Activated naive CD4-positive, alpha-beta T cell treated with anti-CD3 and anti-CD28 coated beads, Interleukin-2, amount 10 ng/mL, durations not matched to agents 7 days and 5 days (primary cell): ENCODE measurements around the gene KIF26B.
"Not testable (repeated sequence)": the region's sequence is repeated elsewhere in the genome, so short reads cannot be mapped to it uniquely, and the experiment has no call there.

Source experiments
- CTCF ChIA-PET: fragments of 350-600 bp; sonication (Branson Sonifier 250); formaldehyde crosslinking; loops from one replicate; lab custom pipeline; 2021; ENCODE audit warnings: antibody characterized with exemption; lab: Charles Lee
- DNase-seq: peaks from one replicate; pipeline ENCODE4 v3.0.0-alpha.2; 2020
- H3K27ac Mint-ChIP-seq: one replicate; pipeline ENCODE4 v1.8.0; 2021; ENCODE audit warnings: mild to moderate bottlenecking, moderate library complexity, mixed read lengths
- H3K27me3 Mint-ChIP-seq: one replicate; pipeline ENCODE4 v1.8.0; 2021; ENCODE audit warnings: mild to moderate bottlenecking, mixed read lengths
- H3K36me3 Mint-ChIP-seq: one replicate; pipeline ENCODE4 v1.8.0; 2021; ENCODE audit warnings: mixed read lengths
- H3K4me1 Mint-ChIP-seq: one replicate; pipeline ENCODE4 v1.8.0; 2021; ENCODE audit warnings: mixed read lengths
- H3K4me3 Mint-ChIP-seq: one replicate; pipeline ENCODE4 v1.8.0; 2021; ENCODE audit warnings: mild to moderate bottlenecking, moderate library complexity, mixed read lengths
- H3K9me3 Mint-ChIP-seq: one replicate; pipeline ENCODE4 v1.8.0; 2021; ENCODE audit warnings: mixed read lengths

KIF26B gene

DNA sequence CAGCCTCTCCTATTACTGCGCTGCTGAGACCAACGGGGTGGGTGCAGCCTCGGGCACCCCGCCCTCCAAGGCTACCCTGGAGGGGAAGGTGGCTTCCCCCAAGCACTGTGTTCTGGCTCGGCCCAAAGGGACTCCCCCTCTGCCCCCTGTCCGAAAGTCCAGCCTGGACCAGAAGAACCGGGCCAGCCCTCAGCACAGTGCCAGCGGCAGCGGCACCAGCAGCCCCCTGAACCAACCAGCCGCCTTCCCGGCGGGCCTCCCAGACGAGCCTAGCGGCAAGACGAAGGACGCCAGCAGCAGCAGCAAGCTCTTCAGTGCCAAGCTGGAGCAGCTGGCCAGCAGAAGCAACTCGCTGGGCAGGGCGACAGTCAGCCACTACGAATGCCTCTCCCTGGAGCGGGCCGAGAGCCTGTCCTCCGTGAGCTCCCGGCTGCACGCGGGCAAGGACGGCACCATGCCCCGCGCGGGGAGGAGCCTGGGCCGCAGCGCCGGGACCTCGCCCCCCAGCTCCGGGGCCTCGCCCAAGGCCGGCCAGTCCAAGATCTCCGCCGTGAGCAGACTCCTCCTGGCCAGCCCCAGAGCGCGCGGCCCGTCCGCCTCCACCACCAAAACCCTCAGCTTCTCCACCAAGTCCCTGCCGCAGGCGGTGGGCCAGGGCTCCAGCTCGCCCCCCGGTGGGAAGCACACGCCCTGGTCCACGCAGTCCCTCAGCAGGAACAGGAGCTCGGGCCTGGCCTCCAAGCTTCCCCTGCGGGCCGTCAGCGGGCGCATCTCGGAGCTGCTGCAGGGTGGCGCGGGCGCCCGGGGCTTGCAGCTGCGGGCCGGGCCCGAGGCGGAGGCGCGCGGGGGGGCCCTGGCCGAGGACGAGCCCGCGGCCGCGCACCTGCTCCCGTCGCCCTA is 533.1 kb downstream of the KIF26B start:
- Mint-ChIP-seq H3K4me3 (no peak overlapping the region), H3K9me3 (peaks cover 7% of the 10 kb centered on the region), H3K36me3 (no peaks in the 10 kb centered on the region), H3K4me1 (no peaks in the 10 kb centered on the region), H3K27ac (no peak overlapping the region), H3K27me3 (peaks cover 14% of the 10 kb centered on the region)
- no peak for DNase-seq
- CTCF ChIA-PET = no interaction called here

DNA sequence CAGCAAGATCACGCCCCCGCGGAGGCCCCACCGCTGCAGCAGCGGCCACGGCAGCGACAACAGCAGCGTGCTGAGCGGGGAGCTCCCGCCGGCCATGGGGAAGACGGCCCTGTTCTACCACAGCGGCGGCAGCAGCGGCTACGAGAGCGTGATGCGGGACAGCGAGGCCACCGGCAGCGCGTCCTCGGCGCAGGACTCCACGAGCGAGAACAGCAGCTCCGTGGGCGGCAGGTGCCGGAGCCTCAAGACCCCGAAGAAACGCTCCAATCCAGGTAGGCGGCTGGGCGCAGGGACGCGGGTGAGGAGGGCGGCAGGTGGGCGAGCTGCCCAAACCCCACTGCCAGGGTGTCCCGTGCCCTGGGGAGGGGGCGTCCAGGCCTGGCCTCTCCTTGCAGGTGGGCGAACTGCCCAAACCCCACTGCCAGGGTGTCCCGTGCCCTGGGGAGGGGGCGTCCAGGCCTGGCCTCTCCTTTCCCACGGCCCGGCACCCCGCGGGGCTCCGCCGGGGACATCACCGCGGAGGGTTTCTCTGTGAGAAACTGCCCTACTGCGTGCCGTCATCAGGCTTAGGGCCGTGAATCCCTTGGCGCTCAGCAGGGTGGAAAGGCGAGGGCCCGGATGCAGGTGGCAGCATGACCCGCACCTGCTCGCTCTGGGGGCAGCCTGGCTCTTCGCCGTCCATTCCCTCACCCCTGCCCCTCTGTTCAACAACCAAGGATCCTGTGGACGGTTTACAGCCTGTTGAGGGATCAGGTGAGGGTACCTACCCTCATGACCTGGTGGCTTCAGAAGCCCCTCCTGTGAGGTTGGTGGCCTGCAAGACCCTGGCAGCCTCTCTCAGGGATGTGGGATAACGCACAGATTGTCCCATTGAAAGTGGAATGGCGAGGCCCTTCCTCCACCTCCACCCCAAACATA is 534.0 kb downstream of the KIF26B start:
- H3K27me3 Mint-ChIP-seq = peaks cover 14% of the 10 kb centered on the region
- H3K36me3 Mint-ChIP-seq = no peaks in the 10 kb centered on the region
- H3K4me3 Mint-ChIP-seq = no peak overlapping the region
- H3K4me1 Mint-ChIP-seq = no peaks in the 10 kb centered on the region
- DNase-seq = no peak
- no peak overlapping the region for H3K27ac Mint-ChIP-seq
- H3K9me3 Mint-ChIP-seq = peaks cover 7% of the 10 kb centered on the region
- CTCF ChIA-PET = no interaction called here

DNA sequence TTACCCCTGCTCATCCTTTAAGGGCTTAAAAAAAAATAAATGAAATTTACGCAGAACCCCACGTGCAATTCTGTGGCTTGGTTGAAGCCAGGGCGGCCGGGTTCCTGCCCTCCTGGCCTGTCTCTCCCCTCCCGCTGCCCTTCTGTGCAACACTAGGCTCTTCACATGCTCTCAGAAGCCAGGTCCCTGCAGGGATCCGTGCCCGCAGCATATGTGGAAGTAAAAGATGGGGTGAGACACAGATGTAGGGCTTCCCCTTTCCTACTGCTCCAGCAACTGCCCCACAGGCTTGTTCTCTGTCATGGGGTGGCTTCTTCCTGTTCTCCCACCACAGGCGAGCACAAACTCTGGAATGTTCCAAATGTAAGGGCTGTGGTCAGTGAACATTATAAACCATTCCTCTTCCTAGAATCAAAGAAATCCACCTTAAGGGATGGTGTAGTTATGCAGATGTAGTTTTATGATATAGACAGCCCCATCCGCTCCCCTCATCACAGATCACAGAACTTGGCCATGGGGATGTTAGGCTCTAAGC is 535.4 kb downstream of the KIF26B start:
- Mint-ChIP-seq H3K9me3 (peaks cover 6% of the 10 kb centered on the region), H3K4me3 (no peak overlapping the region), H3K27ac (no peak overlapping the region), H3K4me1 (no peaks in the 10 kb centered on the region), H3K36me3 (no peaks in the 10 kb centered on the region), H3K27me3 (peaks cover 14% of the 10 kb centered on the region)
- no peak for DNase-seq
- CTCF ChIA-PET = no interaction called here

DNA sequence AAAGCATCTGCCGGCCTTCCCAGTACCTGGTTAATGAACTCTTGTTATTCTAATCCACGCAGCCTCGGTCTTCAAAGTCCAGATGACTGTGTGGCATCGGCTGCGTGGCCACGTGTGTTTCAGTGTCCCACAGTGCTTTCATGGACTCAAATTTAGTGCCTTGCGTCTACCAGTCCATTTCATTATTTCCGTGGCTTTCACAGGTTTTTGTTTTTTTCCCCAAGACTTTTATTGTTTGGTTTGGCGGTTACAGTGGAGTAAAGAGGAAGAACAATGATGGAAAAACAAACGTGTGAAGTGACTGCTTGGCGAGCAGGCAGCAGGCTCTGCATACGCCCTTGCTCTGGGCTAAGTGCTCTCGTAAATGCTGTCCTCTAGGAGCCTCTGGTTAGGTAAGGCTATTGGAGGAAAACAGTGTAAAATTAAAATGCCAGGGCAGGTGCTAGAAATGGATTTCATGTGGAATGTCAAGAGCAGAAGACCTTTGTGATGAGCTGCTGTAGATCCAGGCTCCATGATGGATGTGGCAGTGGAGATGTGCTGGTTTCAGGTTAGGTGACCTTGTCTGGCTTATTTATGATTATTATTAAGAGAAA is 536.3 kb downstream of the KIF26B start:
- Mint-ChIP-seq H3K9me3 (peaks cover 7% of the 10 kb centered on the region), H3K4me3 (no peak overlapping the region), H3K27ac (no peak overlapping the region), H3K27me3 (peaks cover 14% of the 10 kb centered on the region), H3K4me1 (no peaks in the 10 kb centered on the region), H3K36me3 (no peaks in the 10 kb centered on the region)
- CTCF ChIA-PET = no interaction called here
- DNase-seq = no peak

- Mint-ChIP-seq H3K36me3 (no peaks in the 10 kb centered on the region), H3K9me3 (peaks cover 6% of the 10 kb centered on the region), H3K4me3 (no peak overlapping the region), H3K4me1 (no peaks in the 10 kb centered on the region), H3K27me3 (peaks cover 14% of the 10 kb centered on the region), H3K27ac (no peak overlapping the region)
- CTCF ChIA-PET = no interaction called here
- DNase-seq = no peak
Measured at GRCh38 chr1:245691897-245692296, 537.1 kb downstream of the KIF26B start.

GRCh38 chr1:245692318-245692717 is 537.5 kb downstream of the KIF26B start:
- H3K9me3 Mint-ChIP-seq = peaks cover 3% of the 10 kb centered on the region
- CTCF ChIA-PET = no interaction called here
- H3K27me3 Mint-ChIP-seq = peaks cover 11% of the 10 kb centered on the region
- H3K27ac Mint-ChIP-seq = no peak overlapping the region
- H3K4me3 Mint-ChIP-seq = no peak overlapping the region
- no peaks in the 10 kb centered on the region for H3K4me1 Mint-ChIP-seq
- DNase-seq = no peak
- no peaks in the 10 kb centered on the region for H3K36me3 Mint-ChIP-seq

DNA sequence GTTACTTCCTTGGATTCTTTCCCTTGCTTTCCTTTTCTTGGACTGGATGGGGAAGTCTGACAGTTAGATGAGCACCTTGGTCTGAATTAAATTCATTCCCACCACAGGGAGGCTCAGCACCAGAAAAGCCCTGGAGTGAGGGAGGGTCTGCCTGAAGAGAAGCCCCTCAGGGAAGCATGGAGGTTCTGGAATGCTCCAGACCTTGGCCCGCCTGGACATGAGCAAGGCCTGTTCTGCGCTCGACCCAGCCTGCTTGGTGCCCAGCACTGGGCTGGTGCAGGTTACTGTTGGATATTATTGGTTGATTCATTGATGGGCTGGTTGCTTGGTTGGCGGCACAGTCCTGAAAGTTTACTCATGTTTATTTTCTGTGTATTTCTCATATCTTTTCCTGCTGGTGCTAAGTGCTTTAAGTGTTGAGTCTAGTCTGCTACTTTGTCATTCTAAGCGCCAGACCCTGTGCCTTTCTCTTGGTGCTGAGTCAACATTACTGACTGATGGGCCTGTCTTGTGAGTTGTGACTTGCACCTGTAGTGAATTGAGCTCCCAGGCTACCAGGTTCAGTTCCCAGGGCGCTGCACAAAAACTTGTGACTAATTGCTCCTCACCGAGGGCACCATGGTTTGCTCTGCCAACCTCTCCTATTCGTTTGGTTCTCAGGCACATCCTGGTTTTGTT is 538.5 kb downstream of the KIF26B start:
- peaks cover 3% of the 10 kb centered on the region for H3K9me3 Mint-ChIP-seq
- peaks cover 10% of the 10 kb centered on the region for H3K27me3 Mint-ChIP-seq
- CTCF ChIA-PET = no interaction called here
- H3K4me1 Mint-ChIP-seq = no peaks in the 10 kb centered on the region
- DNase-seq = no peak
- H3K27ac Mint-ChIP-seq = no peak overlapping the region
- H3K36me3 Mint-ChIP-seq = no peaks in the 10 kb centered on the region
- H3K4me3 Mint-ChIP-seq = no peak overlapping the region

DNA sequence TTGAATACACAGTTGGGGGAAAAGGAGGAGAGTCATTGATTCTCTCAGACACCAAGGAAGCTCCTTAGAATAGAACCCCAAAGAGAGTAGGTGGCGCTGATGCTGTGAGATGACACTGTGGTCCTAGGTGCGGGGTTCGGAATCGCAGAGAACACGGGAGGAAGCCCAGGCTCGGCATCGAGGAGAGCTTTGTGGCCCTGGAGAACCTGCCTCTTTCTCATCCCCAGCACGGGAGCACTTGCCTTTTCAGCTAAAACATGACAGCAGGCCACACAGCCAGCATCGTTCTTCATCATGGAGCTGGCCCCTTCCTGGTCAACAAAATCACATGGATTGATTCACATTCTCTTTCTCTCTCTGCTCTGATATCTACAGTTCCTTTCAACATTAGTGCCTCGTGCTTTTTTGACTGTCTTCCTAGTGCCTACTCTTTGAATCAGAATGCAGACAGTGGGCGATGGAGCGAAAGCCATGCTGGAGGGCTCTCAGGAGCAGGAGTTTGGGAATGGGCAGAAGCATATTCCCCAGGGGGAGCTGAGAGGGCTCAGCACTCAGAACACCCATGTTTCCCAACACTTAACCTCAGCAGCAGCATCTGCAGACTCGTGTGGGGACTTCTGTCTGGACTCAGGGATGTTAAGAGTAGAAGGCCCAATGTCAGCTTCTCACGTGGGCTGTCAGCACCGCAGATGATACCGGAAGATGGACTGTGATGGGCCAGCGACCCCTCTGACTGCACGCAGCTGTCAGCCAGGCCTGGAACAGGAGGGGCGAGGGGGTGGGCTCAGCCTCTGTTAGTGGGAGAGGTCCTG is 539.4 kb downstream of the KIF26B start:
- Mint-ChIP-seq H3K36me3 (no peaks in the 10 kb centered on the region), H3K4me3 (no peak overlapping the region), H3K27me3 (peaks cover 10% of the 10 kb centered on the region), H3K9me3 (peaks cover 6% of the 10 kb centered on the region), H3K27ac (no peak overlapping the region), H3K4me1 (no peaks in the 10 kb centered on the region)
- CTCF ChIA-PET = no interaction called here
- DNase-seq = no peak

GRCh38 chr1:245694753-245695195 is 540.0 kb downstream of the KIF26B start:
- Mint-ChIP-seq H3K9me3 (peaks cover 6% of the 10 kb centered on the region), H3K27ac (no peak overlapping the region), H3K4me1 (no peaks in the 10 kb centered on the region), H3K36me3 (no peaks in the 10 kb centered on the region), H3K4me3 (no peak overlapping the region), H3K27me3 (peaks cover 5% of the 10 kb centered on the region)
- no peak for DNase-seq
- CTCF ChIA-PET = no interaction called here

GRCh38 chr1:245695211-245695610 is 540.4 kb downstream of the KIF26B start:
- no peak for DNase-seq
- H3K4me3 Mint-ChIP-seq = no peak overlapping the region
- peaks cover 1% of the 10 kb centered on the region for H3K27me3 Mint-ChIP-seq
- H3K4me1 Mint-ChIP-seq = no peaks in the 10 kb centered on the region
- peaks cover 6% of the 10 kb centered on the region for H3K9me3 Mint-ChIP-seq
- H3K27ac Mint-ChIP-seq = no peak overlapping the region
- no peaks in the 10 kb centered on the region for H3K36me3 Mint-ChIP-seq
- CTCF ChIA-PET = no interaction called here

GRCh38 chr1:245695701-245696100 is 540.9 kb downstream of the KIF26B start:
- H3K9me3 Mint-ChIP-seq, CTCF ChIA-PET, H3K27ac Mint-ChIP-seq, DNase-seq, H3K36me3 Mint-ChIP-seq, H3K4me3 Mint-ChIP-seq, H3K27me3 Mint-ChIP-seq, H3K4me1 Mint-ChIP-seq: not testable (repeated sequence)

GRCh38 chr1:245698116-245698515 is 543.3 kb downstream of the KIF26B start:
- peaks cover 4% of the 10 kb centered on the region for H3K9me3 Mint-ChIP-seq
- CTCF ChIA-PET = no interaction called here

GRCh38 chr1:245698860-245699259 is 544.1 kb downstream of the KIF26B start:
- DNase-seq = no peak
- H3K36me3 Mint-ChIP-seq = no peaks in the 10 kb centered on the region
- H3K27ac Mint-ChIP-seq = no peak overlapping the region
- no peaks in the 10 kb centered on the region for H3K27me3 Mint-ChIP-seq
- peaks cover 4% of the 10 kb centered on the region for H3K9me3 Mint-ChIP-seq
- CTCF ChIA-PET = no interaction called here
- H3K4me1 Mint-ChIP-seq = no peaks in the 10 kb centered on the region
- no peak overlapping the region for H3K4me3 Mint-ChIP-seq

More at GRCh38 chr1:245698116-245698515, 543.3 kb downstream of the KIF26B start:
- no peak for DNase-seq
- Mint-ChIP-seq H3K36me3 (no peaks in the 10 kb centered on the region), H3K27me3 (no peaks in the 10 kb centered on the region), H3K4me1 (no peaks in the 10 kb centered on the region), H3K4me3 (no peak overlapping the region), H3K27ac (no peak overlapping the region)
